K562 (cell line): Measurements from ENCODE around the gene VPS13D. TPM values are rescaled to one million over a fixed set of nuclear protein-coding genes. Genes with fewer than 3 reads are reported as not detected.
A peak's percentile ranks its signal among the peaks of the same experiment; 100 is the strongest.

Source experiments
- ATAC-seq: fragments of 200-7000 bp; cut with Tn5 transposase; 3 replicates; pipeline ENCODE4 v1.9.1; 2020; ENCODE audit warnings: moderate library complexity
- BruUV-seq: library from RNA; stranded (reverse); fragments of 400-500 nt; replicated peaks from 2 replicates; lab custom pipeline; 2021; lab: Mats Ljungman, UMichigan
- CTCF ChIA-PET: fragments of 300-600 bp; formaldehyde crosslinking; extraction: SDS; loops from one replicate; lab custom pipeline; 2021; ENCODE audit warnings: low intra/inter-chr PET ratio; lab: Yijun Ruan, JAX
- POLR2A ChIA-PET: fragments of 300-600, 350-650 bp; sonication (Branson Sonifier 250); formaldehyde crosslinking; extraction: SDS; loops from one replicate; lab custom pipeline; 2021; ENCODE audit warnings: antibody characterized with exemption, inconsistent platforms; lab: Yijun Ruan, JAX
- DNase-seq, 4 experiments: peaks; one replicate each; pipeline versions ENCODE4 v3.0.0 to v3.0.0-alpha.2; 2011 to 2018; ENCODE audit warnings: low spot score in 3 of 4, mixed read lengths in 3 of 4; ENCODE audit errors: extremely low read depth in 1 of 4
- FAIRE-seq: peaks from 2 replicates; lab custom pipeline; 2011; peaks lifted over from hg19 to GRCh38; lab: Jason Lieb, UNC
- H2AFZ ChIP-seq: 2 replicates; pipeline ENCODE4 v1.6.0; 2011; ENCODE audit warnings: low read depth, low read length, control low read depth, inconsistent platforms
- H3K27ac ChIP-seq: fragments of 200-600 bp; 3 replicates; pipeline ENCODE4 v1.8.0; 2011; ENCODE audit warnings: low read depth, mild to moderate bottlenecking, control low read depth, inconsistent platforms, low read length, moderate library complexity, mixed read lengths; ENCODE audit errors: extremely low read depth
- H3K27me3 ChIP-seq, 2 experiments: fragments of 300-600 bp in 1 of 2; 2 replicates in 1 of 2; 3 replicates in 1 of 2; pipeline versions ENCODE4 v1.6.0 to v1.8.0; 2011; ENCODE audit warnings: inconsistent platforms in 2 of 2, low read length in 2 of 2, mild to moderate bottlenecking in 1 of 2, mixed read lengths in 1 of 2, moderate library complexity in 1 of 2; ENCODE audit not compliant: control insufficient read depth in 2 of 2, insufficient read depth in 2 of 2
- H3K36me3 ChIP-seq: fragments of 300-600 bp; 3 replicates; pipeline ENCODE4 v1.8.0; 2011; ENCODE audit warnings: mild to moderate bottlenecking, low read length, inconsistent platforms; ENCODE audit not compliant: control insufficient read depth, insufficient read depth
- H3K4me1 ChIP-seq, 2 experiments: fragments of 200-600 bp in 1 of 2; replicated peaks in 1 of 2; 2 replicates in 1 of 2; 3 replicates in 1 of 2; pipeline versions ENCODE4 v1.5.1 to v1.8.0; 2011; ENCODE audit warnings: inconsistent platforms in 2 of 2, low read length in 2 of 2, mild to moderate bottlenecking in 1 of 2, mixed read lengths in 1 of 2, moderate library complexity in 1 of 2; ENCODE audit not compliant: control insufficient read depth in 2 of 2, insufficient read depth in 2 of 2
- H3K4me2 ChIP-seq: 2 replicates; pipeline ENCODE4 v1.6.1; 2011; ENCODE audit warnings: low read length, control low read depth, inconsistent platforms, mixed read lengths; ENCODE audit not compliant: insufficient read depth
- H3K4me3 ChIP-seq: fragments of 200-600 bp; sonication (generic), shearing (Covaris generic); 2 replicates; pipeline ENCODE4 v1.5.1; 2016; ENCODE audit warnings: control low read depth, inconsistent platforms
- H3K79me2 ChIP-seq: fragments of 200-600 bp; 3 replicates; pipeline ENCODE4 v1.8.0; 2011; ENCODE audit warnings: low read length, inconsistent platforms; ENCODE audit not compliant: control insufficient read depth, insufficient read depth
- H3K9ac ChIP-seq, 2 experiments: 2 replicates each; pipeline versions ENCODE4 v1.6.0 to v1.6.1; 2011; ENCODE audit warnings: low read depth in 2 of 2, low read length in 2 of 2, control low read depth in 1 of 2, inconsistent platforms in 1 of 2, mild to moderate bottlenecking in 1 of 2, mixed read lengths in 1 of 2; ENCODE audit not compliant: insufficient read depth in 1 of 2
- H3K9me1 ChIP-seq: one replicate; pipeline ENCODE4 v1.6.0; 2011; ENCODE audit warnings: inconsistent platforms, mild to moderate bottlenecking, low read length, moderate library complexity; ENCODE audit not compliant: control insufficient read depth, insufficient read depth
- H3K9me3 ChIP-seq: replicated peaks from 2 replicates; pipeline ENCODE4 v1.5.1; 2011; ENCODE audit warnings: low read depth, low read length, inconsistent platforms; ENCODE audit not compliant: control insufficient read depth, insufficient read depth
- H4K20me1 ChIP-seq: replicated peaks from 2 replicates; pipeline ENCODE4 v1.6.1; 2011; ENCODE audit warnings: low read length, inconsistent platforms, mixed read lengths; ENCODE audit not compliant: control insufficient read depth, insufficient read depth
- CBFA2T2 ChIP-seq: fragments of 450-650 bp; conservative IDR thresholded peaks from 2 replicates; pipeline ENCODE4 v1.6.1; 2017; ENCODE audit warnings: mild to moderate bottlenecking
- FOXJ2 ChIP-seq: fragments of 200-800 bp; sonication (Bioruptor generic); IDR thresholded peaks from 2 replicates; pipeline ENCODE4 v1.6.1; 2016; ENCODE audit warnings: missing genetic modification characterization, missing compliant biosample characterization
- FOXK1 ChIP-seq: sonication (generic); formaldehyde crosslinking; IDR thresholded peaks from 2 replicates; pipeline ENCODE4 v1.8.0; 2022; ENCODE audit warnings: missing genetic modification reagents, mild to moderate bottlenecking, borderline replicate concordance
- JUND ChIP-seq, 2 experiments: IDR thresholded peaks; 2 replicates in 1 of 2; 3 replicates in 1 of 2; pipeline ENCODE4 v1.6.1; 2011; ENCODE audit warnings: borderline replicate concordance in 2 of 2, low read depth in 2 of 2, low read length in 2 of 2, improper control_type of control experiment in 1 of 2, missing biosample characterization in 1 of 2, missing genetic modification characterization in 1 of 2, missing genetic modification reagents in 1 of 2
- KLF16 ChIP-seq: IDR thresholded peaks from 2 replicates; pipeline ENCODE4 v1.6.1; 2016; ENCODE audit warnings: antibody characterized with exemption
- MTA1 ChIP-seq: fragments of 450-650 bp; IDR thresholded peaks from 2 replicates; pipeline ENCODE4 v1.6.1; 2017; ENCODE audit warnings: borderline replicate concordance
- NR4A1 ChIP-seq, 2 experiments: fragments of 250-450 bp in 1 of 2; fragments of 450-650 bp in 1 of 2; sonication (Bioruptor Pico) in 1 of 2; IDR thresholded peaks; 2 replicates each; pipeline versions ENCODE4 v1.4.0 to v1.6.1; 2016 to 2020; ENCODE audit warnings: mild to moderate bottlenecking in 2 of 2, missing compliant biosample characterization in 1 of 2, missing genetic modification characterization in 1 of 2, moderate library complexity in 1 of 2
- POLR2AphosphoS2 ChIP-seq: IDR thresholded peaks from 2 replicates; pipeline ENCODE4 v1.6.1; 2012; ENCODE audit warnings: low read length, improper control_type of control experiment
- POU5F1 ChIP-seq: fragments of 150-350 bp; IDR thresholded peaks from 2 replicates; pipeline ENCODE4 v1.6.1; 2014; ENCODE audit warnings: borderline replicate concordance, low read length, low read depth, mild to moderate bottlenecking; ENCODE audit not compliant: partially characterized antibody
- SAP30 ChIP-seq: fragments of 200-600 bp; sonication (generic); IDR thresholded peaks from 2 replicates; pipeline ENCODE4 v1.6.1; 2012; ENCODE audit warnings: borderline replicate concordance, low read depth, mild to moderate bottlenecking, moderate library complexity, low read length, control low read depth, inconsistent platforms; ENCODE audit not compliant: insufficient read depth, poor library complexity, severe bottlenecking
- TCFL5 ChIP-seq: fragments of 250-450 bp; sonication (Bioruptor Pico); conservative IDR thresholded peaks from 2 replicates; pipeline ENCODE4 v1.6.1; 2021; ENCODE audit warnings: mild to moderate bottlenecking, moderate library complexity, matching md5 sums
- ZBTB26 ChIP-seq: fragments of 450-650 bp; formaldehyde crosslinking; IDR thresholded peaks from 2 replicates; pipeline ENCODE4 v1.4.0; 2022; ENCODE audit warnings: missing genetic modification characterization
- ZKSCAN1 ChIP-seq: fragments of 150-350 bp; IDR thresholded peaks from 2 replicates; pipeline ENCODE4 v1.6.1; 2016; ENCODE audit warnings: low read depth, low read length
- ZNF280A ChIP-seq: fragments of 450-650 bp; IDR thresholded peaks from 2 replicates; pipeline ENCODE4 v1.6.1; 2018; ENCODE audit warnings: mild to moderate bottlenecking, low read depth; ENCODE audit not compliant: partially characterized antibody
- ZNF583 ChIP-seq: fragments of 250-450 bp; sonication (Bioruptor Pico); IDR thresholded peaks from 2 replicates; pipeline ENCODE4 v1.4.0; 2020
- ZNF584 ChIP-seq: fragments of 200-800 bp; sonication (Bioruptor generic); IDR thresholded peaks from 2 replicates; pipeline ENCODE4 v1.6.1; 2016; ENCODE audit warnings: low read depth, mild to moderate bottlenecking, missing genetic modification characterization, missing compliant biosample characterization
- ZSCAN29 ChIP-seq: fragments of 450-650 bp; IDR thresholded peaks from 2 replicates; pipeline ENCODE4 v1.6.1; 2017
- WGBS: fragments of 100-300 bp; shearing (Covaris generic); methylation state at CpG from one replicate; pipeline ENCODE4 v1.1.6; 2016; ENCODE audit warnings: low coverage, mixed read lengths; ENCODE audit not compliant: insufficient coverage; ENCODE audit errors: missing lambda C conversion rate; 5-methylcytosine and 5-hydroxymethylcytosine counted together
- in situ Hi-C: fragments of 300-500 bp; cut with MboI; formaldehyde crosslinking; loops from 4 replicates; pipeline ENCODE4 v1.15.0; 2018; ENCODE audit warnings: inconsistent platforms, mixed read lengths
- intact Hi-C: fragments of 100-400 bp; cut with micrococcal nuclease; formaldehyde crosslinking; loops from 2 replicates; pipeline ENCODE4 v1.14.2; 2022
- polyA plus RNA-seq, 8 experiments: library from polyadenylated mRNA; depleted of rRNA in 4 of 8; stranded (reverse) in 5 of 8; unstranded in 3 of 8; fragments of >200 nt; fragmentation: Nextera tagmentation in 2 of 8; fragmentation: Illumina TruSeq in 1 of 8; extraction: Ambion mirVana in 2 of 8; extraction: Trizol in 1 of 8; gene quantifications; 2 replicates each; pipeline versions ENCODE4 v1.2.1 to v1.2.3, GENCODE V29; 2011 to 2014; ENCODE audit warnings: inconsistent platforms in 1 of 8, missing spikeins in 1 of 8
- total RNA-seq, 7 experiments: library from RNA; depleted of rRNA in 6 of 7; stranded (reverse); fragments of >200 nt in 6 of 7; fragmentation: Illumina TruSeq in 2 of 7; extraction: Trizol in 2 of 7; gene quantifications; 2 replicates each; pipeline versions ENCODE4 v1.2.1 to v1.2.3, GENCODE V29; 2011 to 2021; ENCODE audit warnings: low replicate concordance in 1 of 7

Gene VPS13D
- total and polyA plus RNA-seq, 9 of the 15 experiments (the other 6 are each of a cell fraction or from before 2014, with no cell fraction given) = 6.1 to 51.5 (median 38.5) TPM

- TF ChIP-seq JUND (IDR thresholded peaks at IDR 0.05; ENCODE audit: borderline replicate concordance, low read depth, low read length) = peak; percentile 20; the same call in 1 of the 2 replicates
- no peak for TF ChIP-seq JUND (tag; IDR thresholded peaks at IDR 0.05; ENCODE audit: borderline replicate concordance, low read depth, low read length)
Observed at GRCh38 chr1:12445257-12445656, 215.4 kb downstream of the VPS13D start (continued).

GRCh38 chr1:12446593-12446992 is 216.8 kb downstream of the VPS13D start:
- ChIA-PET CTCF (no interaction called here), POLR2A (interaction anchor here (1.0 to 3.2 kb wide), 7 partner anchors 9 to 53 kb away, joined by 3 to 14 read pairs (median 12); no protein-coding TSS in a partner anchor)
- in situ Hi-C loops (no loop called here), intact Hi-C loops (no loop called here)
- ATAC-seq (no peak), FAIRE-seq (no peak), DNase-seq (no peak)
- Histone ChIP-seq H3K4me3 (no peak overlapping the region), H4K20me1 (no peaks in the 10 kb centered on the region), H3K9me1 (peaks cover 2% of the 10 kb centered on the region), H3K4me1 (peaks cover 23 to 73% of the 10 kb centered on the region in 2 experiments), H3K9me3 (no peaks in the 10 kb centered on the region), H3K27ac (peak overlapping the region; percentile 95), H3K4me2 (no peak overlapping the region), H2AFZ (no peak overlapping the region), H3K79me2 (peaks cover 38% of the 10 kb centered on the region), H3K27me3 (no peaks in the 10 kb centered on the region), H3K9ac (peak overlapping the region in 1 of 2 experiments; percentile 21; a peak in 1 of 4 replicates), H3K36me3 (peaks cover 32% of the 10 kb centered on the region)
- BruUV-seq = no TSS peak
- WGBS = 85% methylated on average over 2 of the region's 2 CpGs
- TF ChIP-seq FOXK1 (CRISPR knock-in tag) (no peak), ZNF584 (CRISPR knock-in tag) (no peak), ZBTB26 (CRISPR knock-in tag) (no peak), MTA1 (no peak), TCFL5 (CRISPR knock-in tag) (no peak), POLR2AphosphoS2 (no peak), ZKSCAN1 (no peak), FOXJ2 (tag) (no peak), KLF16 (no peak), ZSCAN29 (no peak), CBFA2T2 (no peak), ZNF280A (no peak), POU5F1 (no peak), NR4A1 (CRISPR knock-in tag; IDR thresholded peaks at IDR 0.05) (no peak), NR4A1 (tag; IDR thresholded peaks at IDR 0.05) (0 out of 2 replicates have a peak, but pooled peaks have one; percentile 41), ZNF583 (CRISPR knock-in tag) (peak; percentile 55; the same call in 1 of the 2 replicates), SAP30 (no peak)
